ENCODE measurements around the gene MAP4K4.
A peak's percentile ranks its signal among the peaks of the same experiment; 100 is the strongest.

Gene MAP4K4

GRCh38 chr2:101817481-101817880 lies 120.0 kb downstream of the MAP4K4 start:
- no peak for DNase-seq (ENCODE audit: low read depth)

GRCh38 chr2:101818531-101819451 lies 121.3 kb downstream of the MAP4K4 start:
- DNase-seq (ENCODE audit: low read depth), result no peak

- DNase-seq (ENCODE audit: low read depth), result no peak
Measured at GRCh38 chr2:101820519-101820918, 123.0 kb downstream of the MAP4K4 start.

- DNase-seq (ENCODE audit: low read depth), result no peak
Measured at GRCh38 chr2:101821059-101821805, 123.7 kb downstream of the MAP4K4 start.

GRCh38 chr2:101821828-101822458 lies 124.4 kb downstream of the MAP4K4 start:
- DNase-seq (ENCODE audit: low read depth), result no peak

DNA sequence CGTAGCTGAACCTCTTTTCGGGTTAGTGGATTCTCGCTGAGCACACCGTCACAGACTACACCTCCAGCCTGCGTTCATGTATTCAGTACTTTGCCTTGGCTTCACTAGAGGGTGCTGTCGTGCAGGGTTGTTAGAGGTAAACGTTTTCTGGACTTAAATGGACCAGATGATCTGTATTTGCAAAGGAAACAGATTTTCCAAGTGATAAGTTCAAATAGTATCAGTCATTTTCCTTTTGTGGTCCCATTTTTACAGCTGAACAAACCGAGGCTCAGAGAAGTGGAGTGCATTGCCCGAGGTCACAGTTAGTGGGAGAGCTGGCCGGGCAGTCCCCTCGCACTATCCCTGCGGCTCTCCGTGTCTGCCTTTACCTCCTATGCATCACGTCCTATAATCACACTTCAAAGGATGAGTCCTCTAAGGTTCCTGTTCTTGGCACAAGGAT lies 125.9 kb downstream of the MAP4K4 start:
- no peak for DNase-seq (ENCODE audit: low read depth)

- DNase-seq (ENCODE audit: low read depth), result no peak
Measured at GRCh38 chr2:101823859-101824258, 126.4 kb downstream of the MAP4K4 start.

GRCh38 chr2:101826716-101827115 lies 129.2 kb downstream of the MAP4K4 start:
- no peak for DNase-seq (ENCODE audit: low read depth)

- DNase-seq (ENCODE audit: low read depth), result peak; percentile 64
Measured at GRCh38 chr2:101827246-101827645, 129.7 kb downstream of the MAP4K4 start.

DNA sequence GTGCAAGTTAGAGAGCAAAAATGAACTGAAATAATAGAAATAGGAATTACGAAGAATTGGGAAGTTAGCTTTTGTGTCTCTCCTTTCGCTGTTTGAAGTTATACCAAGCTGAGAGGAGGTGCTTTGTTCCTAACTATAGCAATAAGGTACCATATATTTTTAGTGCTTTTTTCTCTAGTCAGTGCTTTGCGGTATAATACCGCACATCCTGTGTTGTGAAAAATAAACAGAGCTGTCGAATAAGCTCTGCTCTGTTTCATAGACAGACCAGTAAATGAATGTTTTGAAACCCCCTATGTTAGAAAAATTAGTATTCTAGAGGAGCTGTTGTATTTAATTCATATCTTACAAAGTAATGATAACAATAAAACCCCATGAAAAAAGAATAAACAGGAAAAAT lies 130.8 kb downstream of the MAP4K4 start:
- DNase-seq (ENCODE audit: low read depth), result no peak

GRCh38 chr2:101828673-101829334 lies 131.3 kb downstream of the MAP4K4 start:
- no peak for DNase-seq (ENCODE audit: low read depth)

DNA sequence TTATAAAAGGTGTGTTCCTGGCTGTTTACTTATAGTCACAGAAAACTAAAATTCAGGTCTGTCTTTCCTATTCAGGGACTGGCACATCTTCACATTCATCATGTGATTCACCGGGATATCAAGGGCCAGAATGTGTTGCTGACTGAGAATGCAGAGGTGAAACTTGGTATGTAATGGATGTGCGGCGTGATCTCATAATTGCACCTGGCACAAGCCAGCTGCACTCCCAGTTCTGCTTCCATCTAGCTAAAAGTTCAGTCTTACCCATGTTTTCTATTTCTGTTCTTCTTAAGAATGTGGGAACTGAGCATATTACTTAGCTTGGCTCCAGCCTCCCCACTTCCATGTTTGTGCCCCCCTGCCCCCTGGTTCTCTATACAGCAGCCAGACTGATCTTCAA lies 131.9 kb downstream of the MAP4K4 start:
- no peak for DNase-seq (ENCODE audit: low read depth)

- DNase-seq (ENCODE audit: low read depth), result no peak
Measured at GRCh38 chr2:101830146-101830545, 132.6 kb downstream of the MAP4K4 start.

DNA sequence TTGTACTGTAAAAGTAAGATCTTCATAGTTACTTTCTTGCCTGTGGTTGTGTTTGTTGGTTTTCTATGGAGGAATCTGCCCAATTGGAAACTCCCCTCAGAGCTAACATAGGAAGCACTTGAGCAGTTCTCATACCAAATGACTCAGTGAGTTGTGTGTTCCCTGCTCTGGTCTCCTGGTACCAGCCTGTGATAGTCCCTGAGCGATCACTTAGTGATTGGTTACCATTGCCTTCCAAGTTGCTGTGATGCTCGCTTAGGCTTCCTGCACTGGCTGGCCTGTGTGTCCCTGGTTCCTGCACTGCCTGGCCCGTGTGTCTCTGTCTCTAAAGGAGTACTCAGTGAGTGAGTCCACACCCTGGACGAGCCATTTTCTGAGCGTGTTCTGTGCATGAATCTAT lies 133.0 kb downstream of the MAP4K4 start:
- DNase-seq (ENCODE audit: low read depth), result no peak

DNA sequence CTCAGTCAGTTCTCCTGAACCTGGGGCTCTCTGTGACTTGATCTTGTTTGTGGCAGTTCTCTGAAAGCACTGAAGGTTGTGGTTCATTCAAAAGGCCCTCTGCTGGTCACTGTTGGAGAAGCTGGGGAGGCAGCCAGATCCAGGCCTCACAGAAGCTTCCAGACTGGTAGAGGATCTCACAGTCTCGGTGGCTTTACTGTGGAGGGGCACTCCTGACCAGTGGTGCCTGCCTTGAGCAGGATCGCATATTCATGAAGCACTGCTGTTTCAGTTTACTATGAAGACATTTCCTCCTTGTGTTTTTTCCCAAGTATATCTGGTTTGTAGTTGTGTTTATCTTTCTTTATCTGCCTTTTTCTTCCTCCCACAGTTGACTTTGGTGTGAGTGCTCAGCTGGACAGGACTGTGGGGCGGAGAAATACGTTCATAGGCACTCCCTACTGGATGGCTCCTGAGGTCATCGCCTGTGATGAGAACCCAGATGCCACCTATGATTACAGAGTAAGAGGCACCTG lies 133.9 kb downstream of the MAP4K4 start:
- DNase-seq (ENCODE audit: low read depth), result no peak

GRCh38 chr2:101832114-101832513 lies 134.6 kb downstream of the MAP4K4 start:
- no peak for DNase-seq (ENCODE audit: low read depth)

- DNase-seq (ENCODE audit: low read depth), result no peak
Measured at GRCh38 chr2:101833890-101834523, 136.5 kb downstream of the MAP4K4 start.

- DNase-seq (ENCODE audit: low read depth), result no peak
Measured at GRCh38 chr2:101837354-101837753, 139.8 kb downstream of the MAP4K4 start.

- DNase-seq (ENCODE audit: low read depth), result no peak
Measured at GRCh38 chr2:101841679-101842327, 144.3 kb downstream of the MAP4K4 start.

- DNase-seq (ENCODE audit: low read depth), result no peak
Measured at GRCh38 chr2:101842471-101842870, 145.0 kb downstream of the MAP4K4 start.

- DNase-seq (ENCODE audit: low read depth), result no peak
Measured at GRCh38 chr2:101843048-101843447, 145.5 kb downstream of the MAP4K4 start.
